Effector memory CD8-positive, alpha-beta T cell (primary cell): ENCODE results near the gene OIP5.
"Not testable (repeated sequence)": the region's sequence is repeated elsewhere in the genome, so short reads cannot be mapped to it uniquely, and the experiment has no call there.

Experiments
- ATAC-seq: fragments of 150-1000 bp; cut with Tn5 transposase; replicated peaks from 2 replicates; pipeline ENCODE4 v1.10.0; 2021; ENCODE audit warnings: mild to moderate bottlenecking, moderate library complexity
- DNase-seq, 3 experiments: peaks; one replicate each; pipeline ENCODE4 v3.0.0; 2021
- H3K27ac Mint-ChIP-seq, 2 donors: one replicate each; pipeline ENCODE4 v1.8.0; 2022; ENCODE audit warnings: mild to moderate bottlenecking in 2 of 2, mixed read lengths in 2 of 2, moderate library complexity in 2 of 2
- H3K27me3 Mint-ChIP-seq, 2 donors: one replicate each; pipeline ENCODE4 v1.8.0; 2022; ENCODE audit warnings: mixed read lengths in 2 of 2
- H3K36me3 Mint-ChIP-seq: one replicate; pipeline ENCODE4 v1.8.0; 2022; ENCODE audit warnings: mild to moderate bottlenecking, moderate library complexity, mixed read lengths; ENCODE audit not compliant: insufficient read depth
- H3K4me1 Mint-ChIP-seq, 2 donors: one replicate each; pipeline ENCODE4 v1.8.0; 2022; ENCODE audit warnings: low read depth in 2 of 2, mixed read lengths in 2 of 2
- H3K4me3 Mint-ChIP-seq, 2 donors: one replicate each; pipeline ENCODE4 v1.8.0; 2022; ENCODE audit warnings: mild to moderate bottlenecking in 2 of 2, mixed read lengths in 2 of 2, moderate library complexity in 2 of 2
- H3K9me3 Mint-ChIP-seq, 2 donors: one replicate each; pipeline ENCODE4 v1.8.0; 2022; ENCODE audit warnings: mixed read lengths in 2 of 2

OIP5 gene

GRCh38 chr15:41288464-41288863 is 43.9 kb downstream of the OIP5 start:
- peaks cover 56% of the 10 kb centered on the region for H3K36me3 Mint-ChIP-seq
- no peak overlapping the region for H3K4me3 Mint-ChIP-seq
- no peaks in the 10 kb centered on the region for H3K27me3 Mint-ChIP-seq
- H3K9me3 Mint-ChIP-seq, result no peaks in the 10 kb centered on the region
- no peak for ATAC-seq
- H3K4me1 Mint-ChIP-seq, result peaks cover 18 to 23% of the 10 kb centered on the region in 2 donors
- peak overlapping the region; percentile 17 to 56 for H3K27ac Mint-ChIP-seq
- no peak for DNase-seq

- H3K27me3 Mint-ChIP-seq, result no peaks in the 10 kb centered on the region
- ATAC-seq (no peak), DNase-seq (no peak)
- H3K4me1 Mint-ChIP-seq, result peaks cover 25 to 34% of the 10 kb centered on the region in 2 donors
- H3K36me3 Mint-ChIP-seq, result peaks cover 62% of the 10 kb centered on the region
- H3K27ac Mint-ChIP-seq, result no peak overlapping the region
- H3K4me3 Mint-ChIP-seq, result peak overlapping the region in 1 of 2 donors; percentile 57
- H3K9me3 Mint-ChIP-seq, result no peaks in the 10 kb centered on the region
These were observed 45.6 kb downstream of the OIP5 start for GRCh38 chr15:41286665-41287333.

DNA sequence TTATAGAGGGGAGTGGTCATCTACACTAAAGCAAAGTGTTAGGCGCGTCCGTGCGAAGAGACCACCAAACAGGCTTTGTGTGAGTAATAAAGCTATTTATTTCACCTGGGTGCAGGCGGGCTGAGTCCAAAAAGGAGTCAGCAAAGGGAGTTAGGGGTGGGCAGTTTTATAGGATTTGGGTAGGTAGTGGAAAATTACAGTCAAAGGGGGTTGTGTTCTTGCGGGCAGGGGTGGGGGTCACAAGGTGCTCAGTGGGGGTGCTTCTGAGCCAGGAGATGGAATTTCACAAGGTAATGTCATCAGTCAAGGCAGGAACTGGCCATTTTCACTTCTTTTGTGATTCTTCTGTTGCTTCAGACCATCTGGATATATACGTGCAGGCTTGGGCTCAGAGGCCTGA is 47.1 kb downstream of the OIP5 start:
- Mint-ChIP-seq H3K27me3 (no peaks in the 10 kb centered on the region), H3K4me1 (peaks cover 25 to 34% of the 10 kb centered on the region in 2 donors), H3K9me3 (no peaks in the 10 kb centered on the region), H3K27ac (peak overlapping the region; percentile 98 to 100), H3K4me3 (peak overlapping the region; percentile 94 to 98), H3K36me3 (peaks cover 56% of the 10 kb centered on the region)
- no peak for ATAC-seq
- DNase-seq, result no peak

- ATAC-seq (no peak), DNase-seq (no peak)
- H3K4me1 Mint-ChIP-seq, result peaks cover 25 to 34% of the 10 kb centered on the region in 2 donors
- peaks cover 56% of the 10 kb centered on the region for H3K36me3 Mint-ChIP-seq
- H3K4me3 Mint-ChIP-seq, result peak overlapping the region; percentile 94 to 98
- no peaks in the 10 kb centered on the region for H3K9me3 Mint-ChIP-seq
- H3K27ac Mint-ChIP-seq, result peak overlapping the region; percentile 98 to 100
- no peaks in the 10 kb centered on the region for H3K27me3 Mint-ChIP-seq
These were observed 47.8 kb downstream of the OIP5 start for GRCh38 chr15:41284427-41285177.

DNA sequence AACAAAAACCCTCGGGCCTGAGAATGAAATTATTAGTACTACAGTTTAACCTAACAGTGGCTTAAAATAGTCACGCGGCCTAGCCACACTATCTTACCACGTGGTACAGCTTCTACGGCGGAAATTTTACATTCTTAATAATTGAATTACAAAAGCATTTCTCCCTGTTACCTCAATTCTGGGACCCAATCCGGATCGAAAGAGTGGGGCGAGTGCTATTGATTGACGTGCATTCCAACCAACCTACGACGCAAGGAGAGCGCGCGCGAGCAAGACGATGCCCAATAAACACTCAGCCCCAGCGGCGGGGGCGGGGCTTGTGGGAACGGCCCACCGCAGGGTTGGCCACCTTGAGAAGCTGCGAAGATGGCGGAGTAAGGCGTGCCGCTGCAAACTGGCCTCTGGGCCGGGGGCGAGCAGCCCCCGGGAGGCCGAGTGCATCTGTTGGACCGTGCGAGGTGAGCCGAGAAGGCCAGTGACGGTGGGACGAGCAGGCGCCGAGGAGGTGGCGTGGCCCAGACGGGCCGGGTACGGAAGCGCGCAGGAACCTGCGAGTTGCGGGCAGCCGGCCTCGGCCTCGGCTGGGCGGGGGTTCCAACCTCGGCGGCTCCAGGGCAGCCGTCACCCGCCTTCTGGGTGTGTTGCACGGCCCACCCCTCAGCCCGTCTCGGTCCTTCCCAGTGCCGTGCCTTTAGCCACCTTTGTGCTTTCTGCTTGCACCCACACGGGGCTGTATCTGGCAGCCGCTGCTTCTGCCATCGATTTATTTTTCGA is 48.6 kb downstream of the OIP5 start:
- DNase-seq, result peak; percentile 96 to 98 (median 97)
- ATAC-seq, result peak; percentile 91
- H3K4me3 Mint-ChIP-seq, result peak overlapping the region; percentile 94 to 98
- no peaks in the 10 kb centered on the region for H3K9me3 Mint-ChIP-seq
- no peaks in the 10 kb centered on the region for H3K27me3 Mint-ChIP-seq
- peaks cover 56% of the 10 kb centered on the region for H3K36me3 Mint-ChIP-seq
- peaks cover 25 to 34% of the 10 kb centered on the region in 2 donors for H3K4me1 Mint-ChIP-seq
- peak overlapping the region; percentile 98 to 100 for H3K27ac Mint-ChIP-seq

GRCh38 chr15:41282980-41283652 is 49.3 kb downstream of the OIP5 start:
- peaks cover 50% of the 10 kb centered on the region for H3K36me3 Mint-ChIP-seq
- H3K9me3 Mint-ChIP-seq, result not testable (repeated sequence)
- peak overlapping the region; percentile 98 to 100 for H3K27ac Mint-ChIP-seq

GRCh38 chr15:41282436-41282835 is 50.0 kb downstream of the OIP5 start:
- H3K9me3 Mint-ChIP-seq, H3K27me3 Mint-ChIP-seq, ATAC-seq, DNase-seq: not testable (repeated sequence)
- peaks cover 19 to 29% of the 10 kb centered on the region in 2 donors for H3K4me1 Mint-ChIP-seq
- H3K27ac Mint-ChIP-seq, result peak overlapping the region; percentile 98 to 100
- peaks cover 48% of the 10 kb centered on the region for H3K36me3 Mint-ChIP-seq
- peak overlapping the region; percentile 94 to 98 for H3K4me3 Mint-ChIP-seq

More at GRCh38 chr15:41282980-41283652, 49.3 kb downstream of the OIP5 start:
- ATAC-seq, H3K27me3 Mint-ChIP-seq: not testable (repeated sequence)
- DNase-seq, result peak in 1 of 3 experiments; percentile 3
- Mint-ChIP-seq H3K4me1 (peaks cover 20 to 30% of the 10 kb centered on the region in 2 donors), H3K4me3 (peak overlapping the region; percentile 94 to 98)

DNA sequence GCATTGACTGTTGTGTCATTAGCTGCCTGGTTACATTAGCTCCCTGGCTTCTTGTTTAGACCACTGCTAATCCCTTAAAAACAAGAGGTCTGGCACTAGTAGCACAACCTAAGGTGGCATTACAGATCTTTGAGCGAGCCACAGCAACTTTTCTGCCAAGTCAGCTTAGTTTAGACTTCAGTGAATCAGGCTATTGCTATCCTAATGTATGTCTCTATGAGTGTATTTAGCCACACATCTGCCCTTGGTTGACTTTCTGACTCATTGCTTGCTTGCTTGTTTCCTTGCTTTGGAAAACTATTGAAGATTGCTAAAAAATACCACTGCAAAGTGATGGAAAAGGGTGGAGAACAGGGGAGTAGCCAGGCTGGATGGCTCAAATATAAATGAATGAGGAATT is 51.2 kb downstream of the OIP5 start:
- H3K4me3 Mint-ChIP-seq, result no peak overlapping the region
- no peaks in the 10 kb centered on the region for H3K9me3 Mint-ChIP-seq
- no peak for ATAC-seq
- H3K27me3 Mint-ChIP-seq, result no peaks in the 10 kb centered on the region
- DNase-seq, result no peak
- peaks cover 38% of the 10 kb centered on the region for H3K36me3 Mint-ChIP-seq
- peaks cover 18 to 26% of the 10 kb centered on the region in 2 donors for H3K4me1 Mint-ChIP-seq
- no peak overlapping the region for H3K27ac Mint-ChIP-seq

- Mint-ChIP-seq H3K9me3 (no peaks in the 10 kb centered on the region), H3K4me3 (no peak overlapping the region), H3K27ac (peak overlapping the region in 1 of 2 donors; percentile 13), H3K36me3 (peaks cover 37% of the 10 kb centered on the region), H3K27me3 (no peaks in the 10 kb centered on the region), H3K4me1 (peaks cover 10 to 17% of the 10 kb centered on the region in 2 donors)
- DNase-seq (no peak), ATAC-seq (no peak)
These were observed 52.7 kb downstream of the OIP5 start for GRCh38 chr15:41279535-41280283.

DNA sequence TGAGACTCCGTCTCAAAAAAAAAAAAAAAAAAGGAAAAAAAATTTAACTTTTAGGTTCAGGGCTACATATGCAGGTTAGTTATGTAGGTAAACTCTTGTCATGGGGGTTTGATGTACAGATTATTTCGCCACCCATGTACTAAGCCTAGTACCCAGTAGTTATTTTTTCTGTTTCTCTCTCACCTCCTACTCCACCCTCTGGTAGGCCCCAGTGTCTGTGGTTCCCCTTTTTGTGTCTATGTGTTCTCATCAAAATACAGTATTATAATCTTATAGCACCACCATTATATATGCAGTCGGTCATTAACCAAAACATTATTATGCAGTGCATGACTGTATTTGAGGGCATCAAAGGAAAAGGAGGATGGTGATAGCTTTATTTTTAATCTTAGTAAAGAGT is 54.1 kb downstream of the OIP5 start:
- H3K36me3 Mint-ChIP-seq, result peaks cover 31% of the 10 kb centered on the region
- H3K9me3 Mint-ChIP-seq, result no peaks in the 10 kb centered on the region
- H3K4me3 Mint-ChIP-seq, result no peak overlapping the region
- no peak for ATAC-seq
- H3K27me3 Mint-ChIP-seq, result no peaks in the 10 kb centered on the region
- H3K4me1 Mint-ChIP-seq, result peaks cover 7 to 10% of the 10 kb centered on the region in 2 donors
- H3K27ac Mint-ChIP-seq, result no peak overlapping the region
- DNase-seq, result no peak

- ATAC-seq, result no peak
These were observed 55.6 kb downstream of the OIP5 start for GRCh38 chr15:41276831-41277230.

GRCh38 chr15:41269887-41270286 is 62.5 kb downstream of the OIP5 start:
- ATAC-seq (no peak), DNase-seq (no peak)
- no peaks in the 10 kb centered on the region for H3K9me3 Mint-ChIP-seq
- no peaks in the 10 kb centered on the region for H3K27me3 Mint-ChIP-seq
- H3K4me1 Mint-ChIP-seq, result no peaks in the 10 kb centered on the region
- H3K27ac Mint-ChIP-seq, result no peak overlapping the region
- H3K36me3 Mint-ChIP-seq, result peaks cover 37% of the 10 kb centered on the region
- no peak overlapping the region for H3K4me3 Mint-ChIP-seq

More at GRCh38 chr15:41276831-41277230, 55.6 kb downstream of the OIP5 start:
- no peak for DNase-seq
- Mint-ChIP-seq H3K27ac (no peak overlapping the region), H3K4me1 (no peaks in the 10 kb centered on the region), H3K4me3 (no peak overlapping the region), H3K9me3 (no peaks in the 10 kb centered on the region), H3K27me3 (no peaks in the 10 kb centered on the region), H3K36me3 (peaks cover 27% of the 10 kb centered on the region)
